NOMO-1 treated with DMSO at 0.1 percent for 48 hours (cell line): ENCODE data around the gene NAALADL2.
"Not testable (repeated sequence)": the region's sequence is repeated elsewhere in the genome, so short reads cannot be mapped to it uniquely, and the experiment has no call there.

ENCODE experiments used
- DNase-seq: peaks from one replicate; lab custom pipeline; 2025; ENCODE audit not compliant: unreplicated experiment; lab: John Stamatoyannopoulos, UW

The NAALADL2 gene

GRCh38 chr3:175068587-175068986, 209.5 kb downstream of the NAALADL2 start:
- no peak for DNase-seq

- DNase-seq, result no peak
Observed at GRCh38 chr3:175070946-175071345, 211.8 kb downstream of the NAALADL2 start.

- no peak for DNase-seq
Observed at GRCh38 chr3:175073219-175073905, 214.2 kb downstream of the NAALADL2 start.

GRCh38 chr3:175075269-175075668, 216.1 kb downstream of the NAALADL2 start:
- no peak for DNase-seq

- DNase-seq, result no peak
Observed at GRCh38 chr3:175077216-175077615, 218.1 kb downstream of the NAALADL2 start.

GRCh38 chr3:175082631-175083030, 223.5 kb downstream of the NAALADL2 start:
- DNase-seq, result no peak

GRCh38 chr3:175087128-175087527, 228.0 kb downstream of the NAALADL2 start:
- not testable (repeated sequence) for DNase-seq

- no peak for DNase-seq
Observed at GRCh38 chr3:175088766-175089380, 229.7 kb downstream of the NAALADL2 start.

GRCh38 chr3:175091426-175092114, 232.4 kb downstream of the NAALADL2 start:
- no peak for DNase-seq

GRCh38 chr3:175093748-175094147, 234.6 kb downstream of the NAALADL2 start:
- no peak for DNase-seq

- no peak for DNase-seq
Observed at GRCh38 chr3:175094344-175094743, 235.2 kb downstream of the NAALADL2 start.

- DNase-seq, result no peak
Observed at GRCh38 chr3:175098644-175099043, 239.5 kb downstream of the NAALADL2 start.

GRCh38 chr3:175102161-175102560, 243.0 kb downstream of the NAALADL2 start:
- DNase-seq, result no peak

- DNase-seq, result no peak
Observed at GRCh38 chr3:175103298-175103697, 244.2 kb downstream of the NAALADL2 start.

- no peak for DNase-seq
Observed at GRCh38 chr3:175105066-175105465, 245.9 kb downstream of the NAALADL2 start.

- DNase-seq, result no peak
Observed at GRCh38 chr3:175107231-175107630, 248.1 kb downstream of the NAALADL2 start.

- DNase-seq, result no peak
Observed at GRCh38 chr3:175107995-175108394, 248.9 kb downstream of the NAALADL2 start.

- no peak for DNase-seq
Observed at GRCh38 chr3:175108613-175109151, 249.5 kb downstream of the NAALADL2 start.

GRCh38 chr3:175111036-175111435, 251.9 kb downstream of the NAALADL2 start:
- no peak for DNase-seq

- no peak for DNase-seq
Observed at GRCh38 chr3:175118382-175118941, 259.3 kb downstream of the NAALADL2 start.

GRCh38 chr3:175121225-175121624, 262.1 kb downstream of the NAALADL2 start:
- DNase-seq, result no peak
